Endothelial cell (in vitro differentiated cells): Measurements from ENCODE around the gene LOXL3. TPM values are rescaled to one million over a fixed set of nuclear protein-coding genes. Genes with fewer than 3 reads are reported as not detected.

ENCODE experiments used
- DNase-seq: peaks from one replicate; pipeline ENCODE4 v3.0.0; 2021; ENCODE audit warnings: low spot score
- H3K27ac Mint-ChIP-seq: one replicate; pipeline ENCODE4 v1.8.0; 2021; ENCODE audit warnings: mixed read lengths, inconsistent platforms; ENCODE audit not compliant: unreplicated experiment
- H3K27me3 Mint-ChIP-seq: one replicate; pipeline ENCODE4 v1.8.0; 2021; ENCODE audit warnings: mild to moderate bottlenecking, moderate library complexity, mixed read lengths, inconsistent platforms; ENCODE audit not compliant: unreplicated experiment
- H3K36me3 Mint-ChIP-seq: one replicate; pipeline ENCODE4 v1.8.0; 2021; ENCODE audit warnings: mild to moderate bottlenecking, low read depth, mixed read lengths, inconsistent platforms; ENCODE audit not compliant: unreplicated experiment
- H3K4me1 Mint-ChIP-seq: one replicate; pipeline ENCODE4 v1.8.0; 2021; ENCODE audit warnings: mild to moderate bottlenecking, mixed read lengths, inconsistent platforms; ENCODE audit not compliant: unreplicated experiment
- H3K4me3 Mint-ChIP-seq: one replicate; pipeline ENCODE4 v1.8.0; 2021; ENCODE audit warnings: mild to moderate bottlenecking, mixed read lengths, inconsistent platforms; ENCODE audit not compliant: unreplicated experiment
- H3K9me3 Mint-ChIP-seq: one replicate; pipeline ENCODE4 v1.8.0; 2021; ENCODE audit warnings: mixed read lengths, inconsistent platforms; ENCODE audit not compliant: unreplicated experiment
- total RNA-seq: library from RNA; stranded (reverse); fragmentation: NEBNext Ultra II Directional; extraction: Animal tissue kit (Norgen Biotek cat#: 25700); gene quantifications from one replicate; pipeline ENCODE4 v1.2.1, GENCODE V29; 2021; ENCODE audit not compliant: unreplicated experiment
- TF ChIP-seq, protein P1 (sequence below): fragments of 200-600 bp; sonication (generic); IDR thresholded peaks from one replicate; pipeline ENCODE4 v1.5.0; 2021; ENCODE audit warnings: antibody characterized with exemption; ENCODE audit not compliant: unreplicated experiment

LOXL3 gene
- total RNA-seq, 1 donor from 2014 or later: 10.0 TPM

DNA sequence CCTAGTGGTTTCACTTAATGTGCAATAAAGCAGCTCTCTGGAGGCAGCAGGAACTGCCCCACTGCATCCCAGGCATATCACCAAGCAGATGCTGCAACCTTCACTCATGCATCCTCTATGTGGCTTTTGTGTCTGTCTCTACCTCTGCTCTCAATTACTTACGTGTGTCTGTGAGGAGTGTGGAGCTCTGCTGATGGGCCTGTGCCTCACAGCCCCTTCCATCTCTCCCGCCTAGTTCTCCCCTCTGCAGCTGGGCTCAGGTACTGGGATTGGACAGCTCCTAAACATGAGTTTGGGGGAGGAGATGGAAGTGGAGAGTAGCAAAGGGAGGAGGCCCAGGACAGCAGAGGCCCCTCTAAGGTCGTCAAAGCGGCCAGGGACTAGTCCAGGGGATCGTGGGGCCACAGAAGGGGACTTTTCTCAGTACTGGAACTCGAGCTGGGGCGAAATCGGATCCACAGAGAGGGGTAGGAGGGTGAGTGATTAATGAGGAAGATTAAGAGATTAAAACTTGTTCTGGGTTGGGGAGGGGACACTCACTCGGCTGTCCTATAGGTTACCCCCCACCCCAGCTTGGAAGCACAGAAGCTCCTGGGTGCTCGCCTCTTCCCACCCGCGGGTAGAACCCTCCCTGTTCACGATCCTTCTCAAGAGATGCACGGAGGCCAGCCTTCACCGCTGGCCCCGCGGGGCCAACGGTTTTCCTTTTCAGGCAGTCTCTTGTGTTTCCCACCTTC, 52.2 kb downstream of the LOXL3 start:
- H3K9me3 Mint-ChIP-seq: no peaks in the 10 kb centered on the region
- TF ChIP-seq, protein P1, sequence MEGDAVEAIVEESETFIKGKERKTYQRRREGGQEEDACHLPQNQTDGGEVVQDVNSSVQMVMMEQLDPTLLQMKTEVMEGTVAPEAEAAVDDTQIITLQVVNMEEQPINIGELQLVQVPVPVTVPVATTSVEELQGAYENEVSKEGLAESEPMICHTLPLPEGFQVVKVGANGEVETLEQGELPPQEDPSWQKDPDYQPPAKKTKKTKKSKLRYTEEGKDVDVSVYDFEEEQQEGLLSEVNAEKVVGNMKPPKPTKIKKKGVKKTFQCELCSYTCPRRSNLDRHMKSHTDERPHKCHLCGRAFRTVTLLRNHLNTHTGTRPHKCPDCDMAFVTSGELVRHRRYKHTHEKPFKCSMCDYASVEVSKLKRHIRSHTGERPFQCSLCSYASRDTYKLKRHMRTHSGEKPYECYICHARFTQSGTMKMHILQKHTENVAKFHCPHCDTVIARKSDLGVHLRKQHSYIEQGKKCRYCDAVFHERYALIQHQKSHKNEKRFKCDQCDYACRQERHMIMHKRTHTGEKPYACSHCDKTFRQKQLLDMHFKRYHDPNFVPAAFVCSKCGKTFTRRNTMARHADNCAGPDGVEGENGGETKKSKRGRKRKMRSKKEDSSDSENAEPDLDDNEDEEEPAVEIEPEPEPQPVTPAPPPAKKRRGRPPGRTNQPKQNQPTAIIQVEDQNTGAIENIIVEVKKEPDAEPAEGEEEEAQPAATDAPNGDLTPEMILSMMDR: no peak
- DNase-seq: no peak
- peaks cover 48% of the 10 kb centered on the region for H3K27me3 Mint-ChIP-seq
- H3K4me1 Mint-ChIP-seq: peaks cover 14% of the 10 kb centered on the region
- H3K36me3 Mint-ChIP-seq: peaks cover 9% of the 10 kb centered on the region
- H3K27ac Mint-ChIP-seq: no peak overlapping the region
- peak overlapping the region; percentile 83 for H3K4me3 Mint-ChIP-seq

GRCh38 chr2:74500578-74500946, 53.2 kb downstream of the LOXL3 start:
- Mint-ChIP-seq H3K4me3 (no peak overlapping the region), H3K36me3 (peaks cover 8% of the 10 kb centered on the region), H3K9me3 (no peaks in the 10 kb centered on the region), H3K27ac (no peak overlapping the region), H3K4me1 (peaks cover 13% of the 10 kb centered on the region), H3K27me3 (peaks cover 48% of the 10 kb centered on the region)
- TF ChIP-seq, protein P1: no peak
- DNase-seq: no peak

- DNase-seq: no peak
- Mint-ChIP-seq H3K36me3 (peaks cover 5% of the 10 kb centered on the region), H3K4me3 (no peak overlapping the region), H3K27ac (no peak overlapping the region), H3K27me3 (peaks cover 45% of the 10 kb centered on the region), H3K4me1 (peaks cover 13% of the 10 kb centered on the region), H3K9me3 (no peaks in the 10 kb centered on the region)
- TF ChIP-seq, protein P1: no peak
Observed at GRCh38 chr2:74499940-74500577, 53.7 kb downstream of the LOXL3 start.

GRCh38 chr2:74499267-74499939, 54.3 kb downstream of the LOXL3 start, which contains the start of gene LBX2:
TSS of gene LBX2 (minus strand) at chr2:74499603. CDS start at chr2:74499537, 66 bp downstream.
- TF ChIP-seq, protein P1: no peak
- Mint-ChIP-seq H3K4me3 (peak within 1 kb of the TSS; percentile 78), H3K27ac (no peak within 1 kb of the TSS), H3K9me3 (no peaks in the 10 kb centered on the region), H3K36me3 (no peaks in the 10 kb centered on the region), H3K4me1 (peaks cover 13% of the 10 kb centered on the region), H3K27me3 (peaks cover 41% of the 10 kb centered on the region)
- no peak for DNase-seq
